Measurements from ENCODE around the gene UGT1A7. TPM values are rescaled to one million over a fixed set of nuclear protein-coding genes. Genes with fewer than 3 reads are reported as not detected.

UGT1A7 gene
- total and polyA plus RNA-seq, 2 experiments from 2014 or later = not detected

DNA sequence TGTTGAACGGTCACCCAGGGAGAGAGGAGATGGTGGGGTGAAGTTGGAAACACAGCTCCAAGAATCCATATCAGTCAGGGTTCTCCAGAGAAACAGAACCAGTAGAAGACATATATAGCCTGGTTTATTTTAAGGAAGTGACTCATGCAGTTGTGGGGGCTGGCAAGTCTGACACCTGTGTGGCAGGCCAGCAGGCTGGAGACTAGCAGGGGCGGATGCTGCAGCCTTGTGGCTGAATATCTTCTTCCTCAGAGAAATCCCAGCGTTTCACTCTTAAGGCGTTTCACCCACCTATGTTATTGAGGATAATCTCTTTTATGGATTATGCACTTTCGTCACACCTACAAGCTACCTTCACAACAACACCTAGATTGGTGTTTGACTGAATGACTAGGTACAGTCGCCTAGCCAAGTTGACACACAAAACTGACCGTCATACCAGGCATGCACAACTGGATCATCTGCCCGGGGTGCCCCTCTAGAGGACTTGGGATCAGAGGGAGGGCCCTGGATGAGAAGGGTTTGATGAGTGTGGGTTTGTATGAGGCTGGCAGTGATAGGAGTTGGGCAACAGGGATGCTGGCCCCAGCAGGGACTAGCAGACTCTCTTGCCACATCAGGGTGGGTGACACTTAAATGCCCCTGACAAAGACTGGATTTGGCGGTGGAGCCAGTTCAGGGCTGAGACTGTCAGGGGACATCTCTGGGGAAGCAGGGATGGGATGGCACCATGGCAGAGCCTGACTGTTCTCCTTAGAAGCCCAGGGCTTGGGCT, 119.8 kb downstream of the UGT1A7 start:
- no peaks in the 10 kb centered on the region for H4K20me1 ChIP-seq (ENCODE audit: insufficient read depth)
- no peaks in the 10 kb centered on the region for H3K79me2 ChIP-seq (ENCODE audit: insufficient read depth)
- peaks cover 13% of the 10 kb centered on the region for H3K27me3 ChIP-seq (replicated peaks; ENCODE audit: insufficient read depth)
- in situ Hi-C loops (cut with MboI) = no loop called here
- H3K27ac ChIP-seq = no peak overlapping the region
- TF ChIP-seq EZH2phosphoT487 (IDR thresholded peaks at IDR 0.05; ENCODE audit: insufficient read depth, low read depth) = no peak
- H3K36me3 ChIP-seq (ENCODE audit: low read depth) = no peaks in the 10 kb centered on the region
- 37 to 38% methylated on average over 9 of the region's 9 CpGs for WGBS, 2 experiments (ENCODE audit: low coverage in 1 of 2, low lambda C conversion rate in 2 of 2, missing lambda C conversion rate in 2 of 2)
- no peak overlapping the region for H3K9ac ChIP-seq
- H3F3A ChIP-seq (ENCODE audit: insufficient read depth) = no peaks in the 10 kb centered on the region
- no peaks in the 10 kb centered on the region for H3K4me1 ChIP-seq (ENCODE audit: insufficient read depth)
- no peaks in the 10 kb centered on the region for H3K9me3 ChIP-seq (ENCODE audit: low read depth)
- no peak overlapping the region for H3K4me2 ChIP-seq (ENCODE audit: unreplicated experiment)
- no peak overlapping the region for H3K4me3 ChIP-seq
- no peak for DNase-seq
- H2AFZ ChIP-seq = no peak overlapping the region
- no peaks in the 10 kb centered on the region for H3K9me2 ChIP-seq (ENCODE audit: insufficient read depth)

- no peak overlapping the region for H3K9ac ChIP-seq
- no peaks in the 10 kb centered on the region for H3F3A ChIP-seq (ENCODE audit: insufficient read depth)
- in situ Hi-C loops (cut with MboI) = no loop called here
- H3K4me2 ChIP-seq (ENCODE audit: unreplicated experiment) = no peak overlapping the region
- H2AFZ ChIP-seq = no peak overlapping the region
- no peak overlapping the region for H3K27ac ChIP-seq
- no peak for DNase-seq
- no peaks in the 10 kb centered on the region for H3K79me2 ChIP-seq (ENCODE audit: insufficient read depth)
- no peaks in the 10 kb centered on the region for H3K9me2 ChIP-seq (ENCODE audit: insufficient read depth)
- WGBS, 2 experiments (ENCODE audit: low coverage in 1 of 2, low lambda C conversion rate in 2 of 2, missing lambda C conversion rate in 2 of 2) = 20 to 21% methylated on average over 3 of the region's 3 CpGs
- H3K4me1 ChIP-seq (ENCODE audit: insufficient read depth) = no peaks in the 10 kb centered on the region
- H3K36me3 ChIP-seq (ENCODE audit: low read depth) = no peaks in the 10 kb centered on the region
- H3K4me3 ChIP-seq = no peak overlapping the region
- no peaks in the 10 kb centered on the region for H3K9me3 ChIP-seq (ENCODE audit: low read depth)
- TF ChIP-seq EZH2phosphoT487 (IDR thresholded peaks at IDR 0.05; ENCODE audit: insufficient read depth, low read depth) (no peak), EZH2 (IDR thresholded peaks at IDR 0.05; ENCODE audit: insufficient read depth, poor library complexity, severe bottlenecking) (no peak)
- no peaks in the 10 kb centered on the region for H4K20me1 ChIP-seq (ENCODE audit: insufficient read depth)
- H3K27me3 ChIP-seq (replicated peaks; ENCODE audit: insufficient read depth) = peaks cover 13% of the 10 kb centered on the region
These were observed 120.6 kb downstream of the UGT1A7 start for GRCh38 chr2:233802132-233802815.

GRCh38 chr2:233803292-233803911, 121.7 kb downstream of the UGT1A7 start:
- WGBS, 2 experiments (ENCODE audit: low coverage in 1 of 2, low lambda C conversion rate in 2 of 2, missing lambda C conversion rate in 2 of 2) = 7 to 17% methylated on average over 2 of the region's 2 CpGs
- in situ Hi-C loops (cut with MboI) = no loop called here
- DNase-seq = no peak
- Histone ChIP-seq H3K9ac (no peak overlapping the region), H3K27me3 (replicated peaks; ENCODE audit: insufficient read depth) (peaks cover 13% of the 10 kb centered on the region), H3F3A (ENCODE audit: insufficient read depth) (no peaks in the 10 kb centered on the region), H3K4me2 (ENCODE audit: unreplicated experiment) (no peak overlapping the region), H3K4me1 (ENCODE audit: insufficient read depth) (no peaks in the 10 kb centered on the region), H3K27ac (no peak overlapping the region), H2AFZ (no peak overlapping the region), H3K9me2 (ENCODE audit: insufficient read depth) (no peaks in the 10 kb centered on the region), H3K36me3 (ENCODE audit: low read depth) (no peaks in the 10 kb centered on the region), H3K79me2 (ENCODE audit: insufficient read depth) (no peaks in the 10 kb centered on the region), H4K20me1 (ENCODE audit: insufficient read depth) (no peaks in the 10 kb centered on the region), H3K4me3 (no peak overlapping the region), H3K9me3 (ENCODE audit: low read depth) (no peaks in the 10 kb centered on the region)
- TF ChIP-seq EZH2 (IDR thresholded peaks at IDR 0.05; ENCODE audit: insufficient read depth, poor library complexity, severe bottlenecking) = no peak
- no peak for TF ChIP-seq EZH2phosphoT487 (IDR thresholded peaks at IDR 0.05; ENCODE audit: insufficient read depth, low read depth)

DNA sequence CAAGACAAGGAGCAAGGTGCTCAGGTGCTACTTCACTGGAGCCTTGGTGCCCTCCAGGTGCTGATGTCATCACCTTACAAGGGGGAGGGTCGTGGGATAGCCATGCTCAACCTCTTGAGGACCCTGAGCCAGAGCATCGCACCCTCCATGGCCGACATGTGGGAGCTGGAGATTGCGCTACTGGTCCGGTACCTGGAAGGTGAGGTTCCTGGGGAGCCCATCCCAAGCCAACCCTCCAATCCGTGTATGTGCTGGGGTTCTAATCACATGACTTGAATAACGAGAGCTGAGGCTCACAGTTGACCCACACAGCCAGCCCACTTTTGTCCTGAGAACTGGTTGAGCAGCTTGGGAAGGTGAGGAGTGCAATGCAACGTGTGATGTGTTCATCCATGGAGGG, 122.3 kb downstream of the UGT1A7 start:
- TF ChIP-seq EZH2 (IDR thresholded peaks at IDR 0.05; ENCODE audit: insufficient read depth, poor library complexity, severe bottlenecking) = no peak
- no peak for DNase-seq
- in situ Hi-C loops (cut with MboI) = no loop called here

More for the DNA sequence above, 122.3 kb downstream of the UGT1A7 start:
- Histone ChIP-seq H3K4me2 (ENCODE audit: unreplicated experiment) (no peak overlapping the region), H2AFZ (no peak overlapping the region), H3K36me3 (ENCODE audit: low read depth) (no peaks in the 10 kb centered on the region), H3K27ac (no peak overlapping the region), H4K20me1 (ENCODE audit: insufficient read depth) (no peaks in the 10 kb centered on the region), H3F3A (ENCODE audit: insufficient read depth) (no peaks in the 10 kb centered on the region), H3K79me2 (ENCODE audit: insufficient read depth) (no peaks in the 10 kb centered on the region), H3K4me1 (ENCODE audit: insufficient read depth) (no peaks in the 10 kb centered on the region), H3K9me3 (ENCODE audit: low read depth) (no peaks in the 10 kb centered on the region), H3K4me3 (no peak overlapping the region), H3K27me3 (replicated peaks; ENCODE audit: insufficient read depth) (peaks cover 13% of the 10 kb centered on the region), H3K9me2 (ENCODE audit: insufficient read depth) (no peaks in the 10 kb centered on the region), H3K9ac (no peak overlapping the region)
- WGBS, 2 experiments (ENCODE audit: low coverage in 1 of 2, low lambda C conversion rate in 2 of 2, missing lambda C conversion rate in 2 of 2) = 46 to 47% methylated on average over 8 of the region's 8 CpGs
